C1 segment of cervical spinal cord (tissue), 14 donors: ENCODE data around the gene ZNF324B.
"Not testable (repeated sequence)": the region's sequence is repeated elsewhere in the genome, so short reads cannot be mapped to it uniquely, and the experiment has no call there.

Experiments used
- DNase-seq, 14 donors: peaks; one replicate each; lab custom pipeline; 2025; lab: John Stamatoyannopoulos, UW

Gene ZNF324B

DNA sequence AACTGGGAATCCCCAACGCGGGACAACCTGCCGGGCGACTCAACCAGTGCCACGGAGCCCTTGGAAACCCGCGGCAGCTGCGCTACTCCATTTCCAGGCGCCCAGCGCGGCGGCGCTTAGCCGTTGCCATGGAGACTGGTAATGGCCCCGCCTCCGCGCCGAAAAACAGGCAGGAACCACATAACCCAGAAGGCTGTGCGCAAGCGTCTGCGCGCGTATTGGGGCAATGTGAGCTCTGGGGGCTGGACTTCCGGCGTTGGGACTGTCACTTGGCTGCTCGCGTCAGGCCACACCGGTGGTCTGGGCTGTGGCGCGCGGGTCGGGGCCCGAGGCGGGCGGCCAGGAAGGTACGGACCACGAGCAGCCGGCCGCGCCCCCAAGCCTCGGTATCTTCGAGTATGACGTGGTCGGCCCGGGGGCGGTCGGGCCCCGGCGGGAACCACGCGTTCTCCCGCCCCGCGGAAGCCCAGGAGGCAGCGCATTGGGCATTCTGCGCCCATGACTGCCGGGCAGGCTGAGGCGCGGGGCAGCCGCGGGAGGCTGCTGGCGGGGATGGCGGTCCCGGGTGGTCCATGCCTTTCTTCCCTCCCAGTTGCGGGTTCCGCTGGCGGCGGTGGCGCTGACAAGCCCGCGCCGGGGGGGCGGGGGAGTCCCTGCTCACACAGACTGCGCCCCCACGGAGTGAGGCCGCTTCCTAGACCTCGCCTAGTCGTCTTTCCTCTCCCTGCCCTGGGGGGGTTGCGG, at the start of gene ZNF324B:
Gene ZNF324B, plus strand, starts transcription at position 265 of the 744 bp plus-strand sequence. CDS start 2,080 bp downstream, outside the sequence.
- DNase-seq, result peak; percentile 47 to 96 (median 92)

DNA sequence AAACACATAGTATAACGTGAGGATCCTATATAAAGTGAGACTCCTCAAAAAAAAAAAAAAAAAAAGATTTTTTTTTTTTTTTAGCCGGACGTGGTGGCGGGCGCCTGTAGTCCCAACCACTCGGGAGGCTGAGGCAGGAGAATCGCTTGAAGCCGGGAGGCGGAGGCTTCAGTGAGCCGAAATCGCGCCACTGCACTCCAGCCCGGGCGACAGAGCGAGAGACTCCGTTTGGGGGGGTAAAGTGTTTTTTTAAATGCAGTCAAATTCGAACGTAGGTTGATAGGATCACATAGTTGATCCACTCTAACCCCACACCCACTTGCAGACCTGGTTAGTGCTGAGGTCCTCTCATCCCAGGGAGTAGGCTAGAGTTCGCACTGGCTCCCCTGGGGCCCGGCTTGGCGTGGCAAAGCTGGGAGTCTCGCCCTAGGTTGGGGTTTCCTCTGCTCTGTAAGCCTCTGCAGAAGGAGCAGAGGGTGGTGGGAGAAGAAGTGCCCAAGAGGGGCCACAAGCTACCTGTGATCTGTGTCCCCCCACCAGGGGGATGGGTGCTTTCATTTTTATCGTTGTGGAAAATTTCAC, 49.5 kb upstream of the ZNF324B start:
- DNase-seq, result no peak

DNA sequence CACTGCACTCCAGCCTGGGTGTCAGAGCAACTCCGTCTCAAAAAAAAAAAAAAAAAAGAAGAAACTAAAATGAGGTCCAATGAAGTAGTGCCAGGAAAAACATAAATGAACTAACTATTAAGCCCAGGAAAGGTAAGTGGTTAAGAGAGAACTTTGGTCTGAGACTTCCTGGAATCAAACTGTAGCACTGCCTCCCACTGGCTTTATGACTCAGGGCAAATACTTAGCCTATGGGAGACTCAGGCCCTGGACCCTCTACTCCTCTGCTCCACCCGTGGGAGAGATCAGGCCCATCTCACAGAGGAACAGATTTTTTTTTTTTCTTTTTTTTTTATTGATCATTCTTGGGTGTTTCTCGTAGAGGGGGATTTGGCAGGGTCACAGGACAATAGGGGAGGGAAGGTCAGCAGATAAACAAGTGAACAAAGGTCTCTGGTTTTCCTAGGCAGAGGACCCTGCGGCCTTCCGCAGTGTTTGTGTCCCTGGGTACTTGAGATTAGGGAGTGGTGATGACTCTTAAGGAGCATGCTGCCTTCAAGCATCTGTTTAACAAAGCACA, 47.4 kb upstream of the ZNF324B start:
- DNase-seq, result not testable (repeated sequence)

DNA sequence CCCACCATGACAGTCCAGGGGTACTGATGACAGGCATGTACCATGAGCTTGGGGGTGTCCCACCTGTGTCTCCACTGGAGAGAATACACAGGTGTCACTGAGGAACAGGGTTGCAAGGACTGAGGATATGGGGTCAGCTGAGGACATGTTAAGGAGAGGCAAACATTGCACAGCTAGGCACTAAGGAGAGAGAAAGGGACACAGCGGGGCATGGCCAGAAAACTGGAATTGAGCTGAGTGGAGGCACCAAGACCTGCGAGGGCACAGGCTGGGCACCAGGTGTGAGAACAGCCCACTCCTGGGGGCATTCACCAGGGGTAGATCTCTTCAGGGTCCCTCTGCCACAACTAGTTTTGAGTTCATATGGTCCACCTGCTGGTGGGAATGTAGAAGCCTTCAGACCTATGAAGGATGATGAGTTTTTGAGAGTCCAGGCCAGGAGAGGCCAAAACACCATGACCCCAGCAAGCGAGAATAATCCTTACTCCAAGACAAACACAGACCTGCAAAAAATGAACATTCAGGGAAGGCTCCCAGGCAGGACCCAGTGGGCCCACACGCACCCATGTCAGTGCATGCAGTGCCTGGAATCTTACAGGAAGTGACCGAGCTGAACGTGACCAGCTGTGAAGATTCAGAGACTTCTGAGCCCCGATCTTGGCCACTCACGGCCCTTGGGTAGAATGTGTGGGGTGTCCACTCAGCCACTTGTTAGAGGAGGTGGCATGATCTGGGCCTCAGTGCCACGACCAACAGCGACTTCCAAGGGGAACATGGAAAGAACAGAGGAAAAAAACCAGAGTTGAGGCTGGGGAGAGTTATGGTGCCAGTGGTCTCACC, 44.4 kb upstream of the ZNF324B start:
- no peak for DNase-seq

DNA sequence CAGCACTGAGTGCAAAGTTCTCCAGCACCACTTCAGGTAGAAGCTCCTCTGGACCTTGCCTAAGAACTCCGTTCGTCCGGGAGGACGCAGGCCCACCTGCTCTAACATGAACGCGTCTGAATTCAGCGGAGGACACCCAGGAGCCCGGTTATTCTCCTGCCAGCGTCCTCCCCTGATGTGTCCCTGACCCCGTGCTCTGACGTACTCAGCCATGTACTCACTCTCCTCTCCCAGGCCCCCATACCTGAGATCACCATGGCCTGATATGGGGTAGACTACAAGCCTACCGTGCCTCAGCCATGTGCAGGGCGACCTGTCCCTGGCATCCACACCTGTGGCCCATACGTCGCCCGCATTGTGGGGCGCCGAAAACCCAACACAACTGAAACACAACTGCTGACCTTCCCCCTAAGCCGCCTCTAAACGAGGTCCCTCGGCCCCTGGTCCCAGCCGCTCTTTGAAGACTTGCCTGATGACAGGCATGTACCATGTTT, 43.7 kb upstream of the ZNF324B start:
- DNase-seq, result peak in 2 of 14 donors; percentile 29 to 58

DNA sequence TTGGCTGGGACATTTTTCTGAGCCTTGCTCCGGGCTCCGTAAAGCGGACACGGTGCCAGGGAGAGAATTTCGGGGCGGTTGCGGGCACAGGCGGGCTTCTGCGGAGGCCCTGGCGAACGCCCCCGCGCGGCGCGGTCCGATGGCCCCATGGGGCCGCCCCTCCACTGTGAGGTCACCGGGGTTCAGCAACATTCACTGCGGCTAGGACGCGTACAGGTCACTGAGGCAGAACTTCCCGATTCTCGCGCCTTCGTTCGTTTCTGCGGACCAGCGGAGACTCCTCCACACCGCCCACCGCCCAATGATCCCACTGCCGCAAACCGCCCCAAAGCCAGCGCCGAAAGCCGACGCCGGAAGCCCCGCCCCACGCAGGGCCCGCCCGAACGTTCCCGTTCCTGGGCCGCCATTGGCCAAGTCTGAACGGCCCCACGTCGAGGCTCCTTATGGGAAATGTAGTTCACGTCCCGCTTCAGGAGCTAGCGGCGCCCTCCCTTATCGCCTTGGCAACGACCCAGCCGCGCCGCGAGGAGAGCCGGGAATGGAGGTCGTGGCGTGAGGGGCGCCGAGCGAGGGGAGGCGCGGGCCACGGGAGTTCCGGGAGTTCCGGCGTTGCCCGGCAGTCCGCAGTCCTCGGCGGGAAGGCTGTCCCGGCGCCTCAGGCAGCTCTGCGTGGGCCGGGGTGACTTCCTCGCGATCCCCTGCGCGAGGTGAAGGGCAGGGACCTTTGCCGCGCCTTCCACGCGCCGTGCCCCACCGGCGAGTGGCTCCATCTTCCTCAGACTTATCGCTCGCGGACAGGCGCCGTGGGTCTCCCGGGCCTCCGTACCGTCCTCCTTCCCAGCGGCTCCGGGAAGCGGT, 43.0 kb upstream of the ZNF324B start, which contains the start of gene ZNF584:
Gene ZNF584, plus strand, starts transcription at position 498 of the 858 bp plus-strand sequence. CDS start 499 bp downstream, outside the sequence.
- DNase-seq, result peak; percentile 62 to 95 (median 91)

DNA sequence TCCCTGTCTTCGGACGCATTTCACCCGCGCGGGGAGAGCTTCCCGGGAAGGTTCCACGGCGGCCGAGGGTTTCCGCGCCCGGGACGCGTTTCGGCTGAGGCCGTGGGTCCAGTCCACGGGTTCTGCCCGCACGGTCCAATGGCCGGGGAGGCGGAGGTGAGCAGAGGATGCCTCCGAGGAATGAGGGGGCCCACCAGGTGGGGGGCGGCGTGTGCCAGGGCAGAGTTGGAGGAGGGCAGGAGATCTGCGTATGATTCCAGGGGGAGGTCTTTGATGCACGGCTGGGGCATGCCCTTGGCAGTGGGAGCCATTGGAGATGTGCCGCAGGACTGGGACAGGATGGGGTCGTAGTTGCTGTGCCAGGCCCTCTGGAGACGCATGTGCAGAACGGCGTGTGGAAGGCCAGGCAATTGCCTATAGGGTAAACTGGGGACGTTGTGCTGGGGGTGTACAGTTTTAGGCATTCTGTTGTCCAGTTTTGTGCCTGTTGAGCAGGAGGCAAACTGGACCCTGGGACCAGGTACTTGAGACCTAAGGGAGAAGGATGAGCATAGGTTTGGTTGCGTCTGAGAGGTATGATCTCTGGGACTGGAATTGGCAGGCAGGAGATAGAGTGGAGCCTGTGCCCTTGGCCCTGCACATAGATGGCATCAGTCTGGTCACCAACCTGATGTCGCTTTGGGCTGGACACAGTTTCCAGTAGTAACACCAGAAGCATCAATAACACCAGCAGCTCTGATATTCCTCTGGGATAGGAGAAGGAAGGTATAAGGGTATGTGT, 42.2 kb upstream of the ZNF324B start:
- peak in 3 of 14 donors; percentile 7 to 40 (median 34) for DNase-seq

DNA sequence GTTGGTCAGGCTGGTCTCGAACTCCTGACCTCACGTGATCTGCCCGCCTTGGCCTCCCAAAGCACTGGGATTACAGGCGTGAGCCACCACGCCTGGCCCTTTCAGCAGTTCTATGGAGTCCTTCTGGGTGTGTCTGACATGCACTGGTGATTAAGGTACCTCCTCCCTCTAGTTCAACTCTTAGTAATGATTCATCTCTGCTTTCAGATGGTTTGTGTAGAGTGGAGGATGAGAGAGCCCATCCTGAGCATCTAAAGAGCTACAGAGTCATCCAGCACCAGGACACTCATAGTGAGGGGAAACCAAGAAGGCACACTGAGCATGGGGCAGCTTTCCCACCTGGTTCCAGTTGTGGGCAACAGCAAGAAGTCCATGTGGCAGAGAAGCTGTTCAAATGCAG, 34.8 kb upstream of the ZNF324B start:
- DNase-seq, result no peak

DNA sequence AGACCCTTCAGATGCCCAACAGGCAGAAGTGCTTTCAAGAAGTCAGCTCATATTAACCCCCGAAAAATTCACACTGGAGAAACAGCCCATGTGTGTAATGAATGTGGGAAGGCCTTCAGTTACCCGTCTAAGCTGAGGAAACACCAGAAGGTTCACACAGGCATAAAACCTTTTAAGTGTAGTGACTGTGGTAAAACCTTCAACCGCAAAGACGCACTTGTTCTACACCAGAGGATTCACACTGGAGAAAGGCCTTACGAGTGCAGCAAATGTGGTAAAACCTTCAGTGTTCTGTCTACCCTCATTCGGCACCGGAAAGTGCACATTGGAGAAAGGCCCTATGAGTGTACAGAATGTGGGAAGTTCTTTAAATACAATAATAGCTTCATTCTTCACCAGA, 34.4 kb upstream of the ZNF324B start:
- DNase-seq, result no peak

DNA sequence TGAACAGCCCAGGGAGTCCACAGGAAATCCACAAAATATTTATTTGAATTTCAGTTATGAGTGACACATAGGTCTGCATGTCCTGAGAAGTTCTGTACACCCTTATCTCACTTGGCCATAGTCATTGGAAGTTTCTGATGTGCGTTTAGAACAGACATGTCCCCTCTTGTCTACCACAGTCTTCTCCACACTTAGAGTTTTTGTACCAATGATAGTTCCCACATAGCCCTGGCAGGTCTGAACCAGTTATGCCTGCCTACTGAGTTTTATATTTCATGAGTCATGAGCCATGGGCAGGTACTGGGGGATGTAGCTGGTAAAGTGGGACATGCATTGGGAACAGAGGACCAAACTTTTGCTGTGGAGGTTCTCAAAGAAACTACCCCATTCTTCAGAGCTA, 22.8 kb upstream of the ZNF324B start:
- DNase-seq, result no peak

DNA sequence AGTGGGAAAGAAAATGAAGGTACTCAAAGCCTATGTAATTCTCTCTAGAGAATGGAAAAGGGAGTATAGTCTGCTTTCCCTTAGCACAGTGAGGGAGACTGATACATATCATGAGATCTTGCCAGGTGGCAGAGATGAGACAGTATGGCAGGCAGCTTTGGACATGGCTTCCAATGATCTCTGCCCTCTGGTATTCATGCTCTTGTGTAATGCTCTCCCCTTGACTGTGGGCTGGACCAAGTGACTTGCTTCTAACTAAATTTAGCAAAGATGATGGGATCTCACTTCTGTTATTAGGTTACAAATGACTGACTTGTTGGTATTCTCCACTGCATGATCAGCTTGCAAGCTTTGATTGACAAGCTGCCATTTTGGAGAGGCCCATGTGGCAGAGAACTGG, 21.7 kb upstream of the ZNF324B start:
- no peak for DNase-seq

DNA sequence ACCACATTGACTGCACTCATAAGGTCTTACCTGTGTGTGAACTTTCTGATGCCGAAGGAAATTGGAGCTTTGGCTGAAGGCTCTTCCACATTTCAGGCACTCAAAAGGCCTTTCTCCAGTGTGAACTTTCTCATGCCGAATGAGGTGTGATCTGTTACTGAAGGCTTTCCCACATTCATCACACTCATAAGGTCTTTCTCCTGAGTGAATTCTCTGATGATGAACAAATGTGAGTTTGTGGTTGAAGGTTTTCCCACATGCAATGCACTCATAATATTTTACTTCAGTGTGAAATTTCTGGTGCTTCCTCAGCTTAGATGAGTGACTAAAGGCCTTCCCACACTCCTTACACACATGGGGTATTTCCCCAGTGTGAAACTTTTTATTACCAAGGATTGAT, 17.2 kb upstream of the ZNF324B start:
- DNase-seq, result no peak

DNA sequence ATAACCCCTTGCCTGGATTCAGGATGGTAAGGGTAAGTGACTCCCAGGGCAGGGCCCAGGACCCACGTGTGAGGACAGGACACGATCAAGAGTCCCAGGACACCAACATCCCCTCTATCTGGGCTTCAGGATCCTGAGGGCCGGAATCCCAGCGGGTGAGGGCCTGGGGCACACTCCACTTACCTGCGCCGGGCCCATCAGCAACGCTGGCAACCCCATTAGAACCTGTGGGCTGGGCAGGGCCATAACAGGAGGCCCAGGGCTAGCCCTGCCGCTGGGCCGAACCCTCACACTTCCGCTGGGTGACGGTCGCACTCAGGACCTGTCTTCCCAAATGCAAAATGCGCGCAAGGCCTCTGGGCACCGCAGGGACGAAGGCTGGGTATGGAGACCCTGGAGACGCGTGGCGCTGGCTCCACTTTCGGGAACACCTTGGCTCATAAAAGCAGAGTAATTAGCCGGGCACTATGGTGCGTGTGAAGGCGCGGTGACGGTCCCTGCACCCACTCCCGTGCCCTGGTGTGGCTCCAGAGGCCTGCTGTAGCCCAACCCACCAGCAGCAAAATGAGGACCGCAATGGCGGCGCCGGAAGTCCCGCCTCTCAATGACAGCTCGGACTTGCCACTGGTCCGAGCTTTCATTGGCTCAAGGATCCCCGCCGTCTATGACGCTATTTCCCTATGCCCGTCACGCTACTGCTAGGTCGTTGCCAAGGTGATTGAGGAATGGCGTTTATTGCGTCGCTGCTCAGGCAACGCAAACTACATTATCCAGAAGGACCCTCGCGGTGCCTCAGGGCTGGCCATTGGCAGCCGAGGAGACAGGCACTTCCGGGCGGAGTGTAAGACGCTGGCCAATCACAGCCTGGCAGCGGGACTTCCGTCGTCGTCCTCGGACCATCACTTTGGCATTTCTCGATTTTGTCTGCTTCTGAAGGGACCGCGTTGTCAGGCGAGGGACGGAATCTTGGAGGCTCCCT, 11.6 kb upstream of the ZNF324B start, which contains the start of gene ZNF132:
Gene ZNF132, minus strand, starts transcription at position 578 of the 979 bp plus-strand sequence. Its CDS starts 332 bp downstream, at position 246.
- DNase-seq, result peak; percentile 66 to 100 (median 96)

DNA sequence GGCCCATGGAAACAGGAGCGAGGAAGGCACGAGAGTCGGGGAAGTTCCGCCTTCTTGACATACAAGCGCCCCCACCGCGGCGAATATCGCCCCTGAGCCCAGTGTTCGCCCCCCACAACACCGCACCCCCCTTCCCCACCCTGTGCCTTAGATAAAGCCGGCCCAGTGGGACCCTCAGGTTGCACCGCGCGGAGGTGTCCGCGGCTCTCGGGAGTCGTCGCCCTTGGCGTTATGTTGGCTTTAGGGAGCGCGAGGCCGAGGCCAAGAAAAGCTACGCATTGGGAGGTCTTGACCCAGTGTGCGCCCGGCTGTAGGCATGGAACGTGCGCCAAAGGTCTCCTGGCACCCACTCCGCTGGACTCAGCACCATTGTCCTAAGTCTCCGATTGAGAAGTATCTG, 10.9 kb upstream of the ZNF324B start:
- peak in 2 of 14 donors; percentile 24 to 53 for DNase-seq

DNA sequence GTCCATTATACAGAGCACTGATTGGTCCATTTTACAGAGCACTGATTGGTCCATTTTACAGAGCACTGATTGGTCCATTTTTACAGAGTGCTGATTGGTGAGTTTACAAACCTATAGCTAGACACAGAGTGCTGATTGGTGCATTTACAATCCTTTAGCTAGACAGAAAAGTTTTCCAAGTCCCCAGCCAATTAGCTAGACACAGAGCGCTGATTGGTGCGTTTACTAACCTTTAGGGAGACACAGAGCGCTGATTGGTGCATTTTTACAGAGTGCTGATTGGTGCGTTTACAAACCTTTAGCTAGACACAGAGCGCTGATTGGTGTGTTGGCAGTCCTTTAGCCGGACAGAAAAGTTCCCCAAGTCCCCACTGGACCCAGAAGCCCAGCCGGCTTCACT, 8.4 kb upstream of the ZNF324B start:
- not testable (repeated sequence) for DNase-seq

DNA sequence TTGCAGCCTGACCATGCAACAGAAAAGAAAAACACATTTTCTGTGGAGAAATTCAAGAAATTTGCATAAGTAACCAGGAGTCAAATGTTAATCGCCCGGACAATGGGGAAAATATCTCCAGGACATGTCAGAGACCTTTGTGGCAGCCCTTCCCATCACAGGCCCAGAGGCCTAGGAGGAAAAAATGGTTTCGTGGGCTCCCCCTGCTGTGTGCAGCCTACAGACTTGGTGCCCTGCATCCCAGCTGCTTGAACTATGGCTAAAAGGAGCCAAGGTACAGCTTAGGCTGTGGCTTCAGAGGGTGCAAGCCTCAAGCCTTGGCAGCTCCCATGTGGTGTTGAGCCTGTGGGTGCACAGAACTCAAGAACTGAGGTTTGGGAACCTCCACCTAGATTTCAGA, 2.6 kb upstream of the ZNF324B start:
- not testable (repeated sequence) for DNase-seq

DNA sequence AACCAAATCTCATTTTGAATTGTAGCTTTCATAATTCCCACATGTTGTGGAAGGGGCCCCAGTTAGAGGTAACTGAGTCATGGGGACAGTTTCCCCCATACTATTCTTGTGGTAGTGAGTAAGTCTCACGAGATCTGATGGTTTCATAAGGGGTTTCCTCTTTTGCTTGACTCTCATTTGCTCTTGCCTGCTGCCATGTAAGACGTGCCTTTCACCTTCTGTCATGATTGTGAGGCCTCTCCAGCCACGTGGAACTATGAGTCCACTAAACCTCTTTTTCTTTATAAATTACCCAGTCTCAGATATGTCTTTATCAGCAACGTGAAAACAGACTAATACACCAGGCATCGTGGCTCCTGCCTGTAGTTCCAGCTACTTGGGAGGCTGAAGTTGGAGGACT, 1.4 kb upstream of the ZNF324B start:
- DNase-seq, result not testable (repeated sequence)

DNA sequence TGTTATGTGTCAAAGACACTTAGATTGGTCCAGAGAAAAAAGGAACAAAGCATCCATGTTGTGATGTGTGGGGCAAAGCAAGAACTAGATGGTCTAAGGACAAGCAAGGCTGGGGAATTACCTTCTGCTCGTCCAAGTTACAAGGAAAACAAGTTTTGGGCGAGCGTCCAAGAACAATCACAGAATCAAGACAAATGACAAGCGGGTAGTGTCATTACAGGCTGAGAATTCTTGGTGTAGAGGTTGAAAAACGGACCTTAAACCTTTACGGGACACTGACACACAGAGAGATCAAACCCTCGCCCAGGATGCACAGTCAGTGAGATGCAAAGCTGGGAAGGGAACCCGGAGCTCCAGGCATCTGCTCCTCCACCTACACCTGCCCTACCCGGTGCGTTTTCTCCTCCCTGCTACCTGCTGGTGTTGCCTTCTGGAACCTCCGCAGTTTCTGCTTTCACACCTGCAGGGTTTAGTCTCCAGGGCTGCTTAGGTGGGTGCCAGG, 515 bp upstream of the ZNF324B start:
- DNase-seq, result peak in 2 of 14 donors; percentile 27 to 51
